SHP77 treated with DMSO at 0.1 percent for 48 hours (cell line): ENCODE results near the gene SEPTIN7.

ENCODE experiments used
- DNase-seq: peaks from one replicate; lab custom pipeline; 2025; lab: John Stamatoyannopoulos, UW

SEPTIN7 gene

DNA sequence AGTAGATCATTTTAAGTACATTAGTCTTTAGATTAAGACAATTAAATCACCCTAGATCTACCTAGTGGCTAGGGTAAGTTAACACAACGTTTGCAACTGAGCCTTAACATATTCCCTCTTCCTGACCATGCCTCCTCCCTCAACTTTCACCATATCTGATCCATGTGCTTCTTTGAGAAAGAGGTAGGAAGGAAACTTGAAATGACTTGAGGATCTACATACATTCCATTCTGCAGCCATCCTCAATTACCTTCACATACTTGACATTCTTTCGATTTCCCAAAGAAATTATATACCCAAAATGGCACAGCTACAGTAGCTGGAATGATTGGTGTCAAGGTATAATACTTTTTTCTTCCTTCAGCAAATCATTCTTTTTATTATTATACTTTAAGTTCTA lies 12.9 kb upstream of the SEPTIN7 start:
- no peak for DNase-seq

DNA sequence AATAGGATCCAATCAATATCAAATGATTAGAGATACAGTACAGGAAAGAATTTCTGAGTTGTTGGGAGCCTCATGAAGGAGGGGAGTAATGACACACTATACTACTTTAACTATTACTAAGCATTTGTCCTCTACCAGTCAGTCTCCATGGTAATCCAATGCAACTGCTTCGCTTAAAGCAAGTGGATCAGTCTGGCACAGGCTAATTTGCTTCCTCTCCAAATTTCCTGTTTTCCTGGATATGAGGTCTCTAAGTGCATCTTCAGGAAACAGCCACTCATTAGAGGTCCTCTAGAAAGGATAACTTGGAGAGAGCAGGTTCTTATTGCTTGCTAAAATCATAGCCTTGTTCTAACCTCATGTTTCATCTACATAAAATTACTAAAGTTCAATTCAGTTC lies 8.4 kb upstream of the SEPTIN7 start:
- DNase-seq = no peak

DNA sequence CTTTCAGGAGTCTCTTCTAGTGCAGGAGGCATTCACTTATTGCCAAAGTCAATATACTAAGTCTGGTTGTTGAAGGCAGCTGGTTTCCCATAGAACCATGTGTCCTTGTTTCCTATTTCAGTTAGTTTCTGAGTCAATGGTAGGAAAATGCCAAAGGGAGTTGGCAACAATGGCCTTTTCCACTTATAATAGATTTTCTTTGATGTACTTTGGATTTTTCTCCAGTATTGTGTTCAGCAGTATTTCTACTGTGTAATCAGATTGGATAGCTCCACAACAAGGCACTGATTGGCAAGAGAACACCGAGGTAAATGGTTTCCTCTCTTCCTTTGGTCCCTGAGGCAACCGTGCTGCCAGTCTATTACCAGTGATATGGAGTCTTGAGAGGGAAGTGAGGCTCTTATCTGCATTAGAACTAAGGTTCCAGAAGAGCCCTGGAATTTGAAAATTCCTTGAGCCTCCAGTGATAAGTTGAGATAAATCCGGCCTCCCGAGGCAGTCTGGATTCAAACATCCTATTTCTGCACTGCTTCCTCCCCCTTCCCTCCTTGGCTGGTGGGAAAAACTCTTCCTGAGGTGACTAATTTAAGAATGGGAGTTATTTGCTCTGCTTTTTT lies 7.9 kb upstream of the SEPTIN7 start:
- no peak for DNase-seq

DNA sequence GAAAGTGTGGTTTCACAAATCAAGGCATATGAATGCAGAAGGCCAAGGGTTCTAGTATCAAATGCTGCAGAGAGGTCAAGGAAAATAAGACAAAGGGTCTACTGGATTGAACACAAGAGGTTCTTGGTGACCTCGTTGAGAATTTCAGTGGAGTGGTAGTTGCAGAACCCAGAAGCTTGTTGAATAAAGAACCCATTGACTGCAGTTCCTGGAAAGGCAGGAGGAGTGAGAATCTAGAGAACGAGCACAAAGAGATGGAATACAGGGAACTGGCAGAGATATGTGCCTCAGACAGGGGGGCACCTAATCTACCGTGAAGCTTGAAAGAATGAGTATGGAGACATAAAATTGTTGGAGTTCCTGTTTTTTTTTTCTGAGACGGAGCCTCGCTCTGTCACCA lies 3.5 kb upstream of the SEPTIN7 start:
- no peak for DNase-seq

DNA sequence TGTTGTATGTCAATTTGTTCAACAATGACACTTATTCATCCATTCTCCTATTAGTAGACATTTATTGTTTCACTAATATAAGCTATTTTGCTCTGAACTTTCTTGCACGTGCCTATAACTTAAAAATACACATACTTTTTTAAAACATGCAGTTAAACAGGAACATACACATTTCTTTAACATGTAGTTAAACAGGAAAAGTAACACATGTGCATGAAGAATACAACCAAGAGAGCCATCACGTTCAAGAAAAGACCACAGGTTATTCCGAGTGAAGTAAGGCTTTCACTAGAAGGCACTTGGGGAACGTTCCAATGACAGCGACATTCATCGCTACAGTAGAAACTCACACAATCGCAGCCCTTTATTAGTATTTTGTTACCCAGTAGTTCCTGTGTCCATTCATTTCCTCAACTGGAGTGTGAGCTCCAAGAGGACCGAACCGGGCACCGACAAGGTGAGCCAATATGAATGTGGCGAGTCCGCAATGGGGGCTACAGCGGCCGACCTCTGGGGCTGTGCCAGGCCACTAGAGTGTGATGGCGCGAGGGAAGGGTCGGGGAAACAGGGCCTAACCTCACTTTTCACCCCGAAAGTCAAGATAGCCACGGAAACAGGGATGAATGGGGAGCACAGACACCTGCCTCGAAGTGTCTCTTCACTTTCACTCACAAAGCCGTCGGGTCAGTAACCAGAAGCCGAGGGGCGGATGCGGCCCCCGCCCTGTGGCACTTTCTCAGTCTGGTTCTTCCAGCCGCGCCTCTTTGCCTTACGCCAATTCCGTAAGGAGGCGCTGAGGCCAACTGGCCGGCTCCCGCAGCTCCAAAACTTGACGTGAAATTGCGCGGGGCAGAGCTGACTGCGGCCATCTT lies 775 bp upstream of the SEPTIN7 start:
- DNase-seq = peak; percentile 94

DNA sequence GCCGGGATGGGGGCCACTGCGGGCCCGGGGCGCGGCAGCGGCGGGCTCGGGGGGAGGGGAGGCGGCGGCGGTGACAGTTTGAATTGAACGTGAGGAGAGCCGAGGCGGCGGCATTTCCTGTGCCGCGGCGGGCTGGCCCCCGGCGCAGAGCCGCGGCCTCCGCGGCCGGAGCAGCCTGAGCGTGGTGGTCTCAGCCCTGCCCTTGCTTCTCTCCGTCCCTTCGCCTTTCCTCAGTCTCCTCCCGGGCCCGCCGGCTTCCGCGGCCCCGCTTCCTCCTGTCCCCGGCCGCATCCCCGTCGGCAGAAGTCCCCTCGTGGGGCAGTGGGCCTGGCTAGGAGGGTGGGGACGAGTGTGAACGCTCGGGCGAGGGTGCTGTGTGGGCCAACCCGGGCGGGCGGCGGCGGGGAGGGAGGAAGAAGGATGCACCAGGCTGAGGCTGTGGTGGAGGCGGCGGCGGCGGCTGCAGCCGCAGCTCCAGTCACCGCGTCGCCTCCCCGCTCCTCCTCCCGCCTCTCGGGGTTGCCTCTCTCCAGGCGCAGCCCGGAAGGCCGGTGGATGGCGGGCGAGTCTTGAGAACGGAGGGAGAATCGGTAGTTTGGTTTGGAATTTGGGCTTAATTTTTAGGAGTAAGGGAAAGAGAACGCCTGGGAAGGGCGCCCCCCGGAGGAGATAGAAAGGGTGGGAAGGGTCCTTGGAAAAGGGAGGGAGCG lies 690 bp downstream of the SEPTIN7 start:
- peak; percentile 54 for DNase-seq

DNA sequence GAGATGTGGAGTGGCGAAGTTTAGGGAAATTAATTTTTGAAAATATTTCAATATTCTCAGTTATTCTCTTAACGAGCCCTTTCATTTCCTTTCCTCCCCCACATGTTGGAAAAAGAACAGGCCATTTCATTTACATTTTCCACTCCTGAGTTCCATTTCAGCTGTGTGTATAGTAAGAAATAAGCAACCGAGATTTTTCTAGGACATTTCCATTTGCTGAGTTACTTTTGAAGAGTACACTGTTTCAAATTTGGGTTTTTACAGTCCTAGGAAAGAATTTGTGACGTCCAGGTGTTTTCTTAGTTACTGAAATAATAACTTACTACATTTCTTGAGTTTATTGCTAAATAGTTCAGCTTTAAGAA lies 1.2 kb downstream of the SEPTIN7 start:
- DNase-seq = no peak

DNA sequence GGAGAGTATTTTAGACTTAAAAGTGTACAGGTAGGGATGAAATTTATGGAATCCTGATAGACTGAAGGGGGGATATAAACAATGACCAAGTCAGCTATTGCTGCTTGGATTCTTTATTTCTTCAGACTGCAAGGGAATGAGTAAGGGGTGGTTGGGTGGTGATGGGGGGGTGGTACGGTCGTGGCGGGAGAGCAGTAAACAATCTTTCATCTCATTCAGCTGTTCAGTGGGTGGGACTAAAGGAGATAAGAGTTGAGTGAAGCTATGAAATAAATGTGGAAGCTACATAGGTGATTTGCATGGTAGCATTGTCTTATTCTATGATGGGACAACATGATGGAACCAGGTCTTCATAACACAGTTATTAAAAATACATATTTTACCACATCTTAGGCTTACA lies 1.8 kb downstream of the SEPTIN7 start:
- no peak for DNase-seq

DNA sequence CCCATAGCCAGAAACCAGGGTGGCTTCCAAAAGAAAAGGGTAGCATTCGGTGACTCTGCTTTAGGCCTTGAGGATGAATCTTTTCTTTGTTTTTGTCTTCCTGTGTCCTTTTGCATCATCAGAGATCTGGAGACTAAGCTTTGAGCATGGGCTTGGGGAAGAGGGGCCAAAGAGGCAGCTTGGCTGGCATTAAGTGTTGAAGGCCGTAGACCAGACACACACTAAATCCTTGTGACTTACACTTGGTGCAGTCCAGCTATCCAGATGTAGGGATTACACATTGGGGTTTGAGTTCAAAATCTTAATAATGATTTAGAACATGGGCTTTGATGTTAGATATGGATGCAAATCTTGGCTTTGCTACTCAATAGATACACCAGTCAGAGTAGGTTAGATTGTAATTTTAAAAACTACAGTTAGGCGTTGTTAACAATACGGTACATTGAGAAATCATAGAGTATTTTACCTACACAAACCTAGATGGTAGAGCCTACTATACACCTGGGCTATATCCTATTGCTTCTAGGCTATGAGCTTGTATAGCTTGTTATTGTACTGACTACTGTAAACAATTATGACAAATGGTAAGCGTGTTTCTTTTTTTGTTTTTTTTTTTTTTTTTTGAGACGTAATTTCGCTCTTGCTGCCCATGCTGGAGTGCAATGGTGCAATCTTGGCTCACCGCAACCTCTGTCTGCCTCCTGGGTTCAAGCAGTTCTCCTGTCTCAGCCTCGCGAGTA lies 3.5 kb downstream of the SEPTIN7 start:
- DNase-seq = no peak

DNA sequence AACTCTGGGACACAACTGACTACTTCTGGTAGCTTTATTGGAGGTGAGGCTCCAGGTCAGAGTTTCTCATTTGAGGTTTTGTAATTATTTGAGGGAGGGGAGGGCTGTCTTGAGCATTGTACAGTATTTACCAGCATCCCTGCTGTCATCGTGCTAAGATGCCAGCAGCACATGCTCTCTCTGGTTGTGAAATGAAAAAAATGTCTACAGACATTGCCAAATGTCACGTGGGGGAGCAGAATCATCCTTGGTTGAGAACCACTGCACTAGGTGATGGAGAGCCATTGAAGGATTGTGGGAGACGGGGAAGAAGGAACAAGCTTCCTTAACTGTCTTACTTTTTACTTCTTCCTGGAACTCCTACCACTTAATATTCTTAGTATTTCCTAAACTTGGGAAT lies 5.0 kb downstream of the SEPTIN7 start:
- no peak for DNase-seq

DNA sequence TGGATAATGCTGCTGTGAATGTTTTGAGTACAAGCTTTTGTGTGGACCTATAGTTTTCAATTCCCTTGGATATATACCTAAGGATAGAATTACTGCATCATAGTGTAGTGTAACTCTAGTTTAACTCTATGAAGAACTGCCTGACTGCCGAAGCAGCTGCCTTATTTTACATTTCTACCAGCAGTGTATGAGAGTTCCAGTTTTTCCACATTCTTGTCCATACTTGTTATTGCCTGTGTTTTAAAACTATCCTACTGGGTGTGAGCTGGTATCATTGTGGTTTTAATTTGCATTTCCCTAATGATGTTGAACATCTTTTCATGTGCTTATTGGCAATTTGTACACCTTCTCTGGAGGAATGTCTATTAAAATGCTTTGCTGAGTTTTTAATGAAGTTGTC lies 15.7 kb downstream of the SEPTIN7 start:
- DNase-seq = no peak

DNA sequence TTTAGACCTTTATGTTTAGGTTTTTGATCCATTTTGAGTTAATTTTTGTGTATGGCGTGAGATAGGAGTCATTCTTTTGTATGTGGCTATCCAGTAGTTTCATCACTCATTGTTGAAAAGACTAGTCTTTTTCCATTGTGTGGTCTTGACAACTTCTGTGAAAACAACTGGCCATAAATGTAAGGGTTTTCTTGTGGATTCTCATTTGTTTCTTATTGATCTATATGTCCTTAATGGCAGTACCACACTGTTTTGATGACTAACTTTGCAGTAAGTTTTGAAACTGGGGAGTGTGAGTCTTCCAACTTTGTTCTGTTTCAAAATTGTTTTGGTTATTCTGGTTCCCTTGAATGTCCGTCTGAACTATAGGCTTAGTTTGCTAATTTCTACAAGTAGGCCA lies 16.3 kb downstream of the SEPTIN7 start:
- no peak for DNase-seq

DNA sequence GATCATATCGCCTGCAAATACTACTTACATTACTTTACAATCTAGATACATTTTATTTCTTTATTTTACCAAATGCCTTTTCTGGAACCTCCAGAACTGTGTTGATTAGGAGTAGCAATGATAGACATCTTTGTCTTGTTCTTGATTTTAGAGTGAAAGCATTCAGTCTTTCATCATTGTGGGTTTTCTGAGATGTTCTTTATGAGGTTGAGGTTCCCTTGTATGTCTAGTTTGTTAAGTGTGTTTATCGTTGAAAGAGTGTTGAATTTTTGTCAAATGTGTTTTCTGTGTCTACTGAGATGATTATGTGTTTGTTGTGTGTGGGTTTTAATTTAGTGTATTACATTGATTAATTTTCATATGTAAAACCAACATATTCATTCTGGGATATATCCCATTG lies 17.1 kb downstream of the SEPTIN7 start:
- DNase-seq = no peak

DNA sequence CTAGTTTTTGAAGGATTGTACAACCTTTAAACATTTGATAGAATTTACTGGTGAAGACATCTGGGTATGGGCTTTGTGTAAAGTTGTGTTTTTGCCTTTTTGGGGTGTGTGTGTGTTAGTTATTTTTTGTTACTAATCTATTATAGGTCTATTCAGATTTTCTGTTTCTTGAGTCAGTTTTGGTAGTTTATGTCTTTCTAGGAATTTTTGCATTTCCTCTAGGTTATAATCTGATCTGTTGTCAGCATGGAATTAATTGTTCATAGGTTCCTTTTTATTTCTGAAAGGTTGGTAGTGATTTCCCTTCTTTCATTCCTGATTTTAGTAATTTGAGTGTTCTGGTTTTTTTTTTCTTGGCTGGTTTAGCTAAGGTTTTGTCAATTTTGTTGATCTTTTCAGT lies 17.7 kb downstream of the SEPTIN7 start:
- no peak for DNase-seq

DNA sequence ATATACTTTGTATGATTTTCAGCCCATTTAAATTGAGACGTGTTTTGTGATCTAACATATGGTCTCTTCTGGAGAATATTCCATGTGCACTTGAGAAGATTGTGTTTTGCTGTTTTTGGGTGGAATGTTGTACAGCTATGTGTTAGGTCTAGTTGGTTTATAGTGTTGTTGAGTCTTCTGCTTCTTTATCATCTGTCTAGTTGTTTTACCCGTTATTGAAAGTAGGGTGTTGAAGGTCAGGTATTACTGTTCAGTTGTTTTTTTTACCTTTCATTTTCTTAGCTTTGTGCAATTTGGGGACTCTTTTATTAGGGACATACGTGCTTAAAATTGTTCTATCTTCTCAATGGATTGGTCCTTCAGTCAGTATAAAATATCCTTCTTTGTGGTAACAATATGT lies 18.5 kb downstream of the SEPTIN7 start:
- no peak for DNase-seq

DNA sequence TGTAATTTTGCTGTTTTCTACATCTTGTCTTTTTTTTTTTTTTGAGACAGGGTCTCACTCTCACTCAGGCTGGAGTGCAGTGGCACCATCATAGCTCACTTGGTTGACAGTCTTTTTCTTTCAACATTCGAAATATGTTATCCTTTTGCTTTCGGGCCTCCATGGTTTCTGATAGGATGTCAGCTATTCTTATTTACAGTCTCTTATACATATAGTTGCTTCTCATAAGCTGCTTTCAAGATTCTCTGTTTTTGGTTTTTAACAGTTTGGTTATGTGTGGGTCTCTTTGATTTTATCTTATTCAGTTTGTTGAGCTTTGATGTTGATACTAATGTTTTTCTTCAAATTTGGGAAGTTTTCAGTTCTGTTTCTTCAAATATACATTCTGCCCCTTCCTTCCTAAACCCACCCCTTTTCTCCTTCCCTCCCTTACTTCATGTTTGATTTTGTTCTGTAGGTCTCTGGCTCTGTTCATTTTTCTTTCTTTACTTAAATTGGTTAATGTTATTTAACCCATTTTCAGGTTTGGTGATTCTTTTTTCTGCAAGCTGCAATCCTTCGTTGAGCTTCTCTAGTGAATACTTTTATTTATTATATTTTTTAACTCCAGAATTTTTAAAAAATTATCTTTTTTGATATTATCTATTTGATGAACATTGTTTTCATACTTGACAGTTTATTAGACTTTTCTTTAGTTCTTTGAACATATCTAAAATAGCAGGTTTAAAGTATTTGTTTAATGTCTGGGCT lies 19.3 kb downstream of the SEPTIN7 start:
- DNase-seq = no peak

DNA sequence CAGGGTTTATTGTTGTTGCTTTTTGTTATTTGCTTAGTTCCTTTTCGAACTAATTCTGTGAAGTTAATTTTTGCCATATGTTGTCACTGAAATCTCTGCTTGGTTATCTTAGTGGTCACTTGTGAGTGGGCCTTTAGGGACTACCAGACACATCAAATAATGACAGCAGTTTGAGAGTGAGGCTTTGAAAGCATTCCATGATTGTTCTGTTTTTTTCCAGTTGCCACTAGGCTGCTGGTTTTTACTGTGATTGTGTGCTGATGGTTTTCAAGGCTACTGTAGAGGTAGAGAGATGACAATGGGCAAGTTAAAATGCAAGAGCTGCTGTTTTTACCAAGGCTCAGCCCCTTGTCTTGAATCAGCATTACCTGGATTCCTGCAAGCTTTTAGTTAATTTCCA lies 20.0 kb downstream of the SEPTIN7 start:
- DNase-seq = no peak

DNA sequence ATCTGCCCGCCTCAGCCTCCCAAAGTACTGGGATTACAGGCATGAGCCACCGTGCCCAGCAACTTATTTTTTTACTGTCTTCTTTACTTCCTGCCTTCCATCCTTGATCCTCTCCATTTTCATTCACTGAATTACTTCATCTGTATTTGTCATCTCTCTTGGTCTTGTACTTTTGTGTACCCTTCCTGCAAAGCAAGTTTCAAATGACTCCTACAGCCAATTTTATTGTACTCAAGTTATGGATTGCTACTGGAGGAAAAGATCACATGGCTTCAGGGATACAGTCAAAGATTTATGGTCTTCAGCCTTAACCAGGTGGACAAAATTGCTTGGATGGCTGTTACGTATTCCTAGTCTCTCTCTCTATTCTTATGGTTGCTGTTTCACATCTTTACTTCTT lies 22.6 kb downstream of the SEPTIN7 start:
- no peak for DNase-seq

DNA sequence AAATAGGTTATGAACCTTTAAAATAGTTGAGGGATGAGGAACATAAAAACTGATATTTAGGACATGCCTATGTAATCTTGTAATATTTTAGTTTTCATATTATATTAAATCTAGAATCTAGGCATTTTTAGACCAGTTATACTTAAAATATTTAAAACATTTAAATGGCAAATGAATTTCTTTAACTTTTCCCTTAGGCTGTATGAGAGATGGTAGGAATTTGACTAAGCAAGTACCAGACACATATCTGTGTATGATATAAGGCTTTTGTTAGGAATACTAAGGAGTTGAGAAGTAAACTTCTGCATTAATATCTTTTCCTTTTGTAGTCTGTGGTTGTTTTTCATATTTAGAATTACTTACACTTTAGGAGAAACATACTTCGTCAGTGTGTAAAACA lies 25.1 kb downstream of the SEPTIN7 start:
- no peak for DNase-seq

DNA sequence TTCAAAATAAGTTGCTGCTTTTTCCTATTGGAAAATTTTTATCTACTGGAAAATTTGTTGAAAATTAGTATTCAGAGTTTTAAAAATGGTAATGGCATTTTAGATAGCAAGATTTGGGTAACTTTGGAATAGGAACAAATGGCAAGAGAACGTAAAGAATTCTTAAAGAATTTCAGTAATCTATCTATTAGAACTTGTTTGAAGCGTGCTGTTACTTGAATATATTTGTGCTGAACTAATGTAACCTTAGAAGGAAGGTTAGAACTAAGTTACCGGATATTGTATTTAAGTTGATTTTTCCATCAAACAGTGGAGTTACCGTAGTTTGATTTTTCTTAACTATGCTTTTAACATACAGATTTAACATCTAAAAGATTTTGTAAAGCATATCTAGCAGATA lies 25.9 kb downstream of the SEPTIN7 start:
- no peak for DNase-seq

DNA sequence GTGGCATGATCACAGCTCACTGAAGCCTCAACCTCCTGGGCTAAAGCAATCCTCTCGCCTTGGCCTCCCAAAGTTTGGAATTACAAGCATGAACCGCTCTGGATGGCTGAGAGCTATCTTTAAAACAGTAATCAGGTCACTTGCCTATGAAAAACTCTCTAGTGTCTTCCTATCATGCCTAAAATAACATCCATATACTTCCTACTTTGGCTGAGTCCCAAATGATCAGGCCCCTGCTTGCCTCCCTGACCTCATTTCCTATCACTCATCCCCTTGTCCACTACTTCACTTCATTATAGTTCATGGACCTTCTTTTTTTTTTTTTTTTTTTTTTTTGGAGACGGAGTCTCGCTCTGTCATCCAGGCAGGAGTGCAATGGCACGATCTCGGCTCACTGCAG lies 28.0 kb downstream of the SEPTIN7 start:
- no peak for DNase-seq

DNA sequence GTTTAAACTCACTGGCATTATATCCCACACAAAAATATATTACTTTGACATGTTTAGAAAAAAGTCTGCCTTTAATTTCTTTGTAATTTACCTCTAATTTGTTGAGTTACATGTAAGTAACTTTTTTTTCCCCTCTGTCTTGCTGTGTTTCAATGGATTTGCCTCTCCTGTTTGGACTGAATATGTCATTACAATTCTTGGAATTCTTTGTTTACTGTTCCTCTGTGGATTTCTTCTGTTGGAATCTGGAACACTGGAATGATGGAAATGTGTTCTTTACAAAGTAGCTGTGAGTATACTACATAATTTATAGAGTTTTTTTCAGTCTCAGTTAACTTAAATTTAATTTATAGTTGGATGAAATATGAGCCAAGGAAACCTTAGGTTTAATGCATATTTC lies 30.4 kb downstream of the SEPTIN7 start:
- no peak for DNase-seq
